Endodermal cell (in vitro differentiated cells): ENCODE measurements around the gene NUDCD2. TPM values are rescaled to one million over a fixed set of nuclear protein-coding genes. Genes with fewer than 3 reads are reported as not detected.

Experiments
- DNase-seq: peaks from one replicate; pipeline ENCODE4 v3.0.0-alpha.2; 2017
- H3K27ac ChIP-seq: 2 replicates; pipeline ENCODE4 v1.5.1; 2013; ENCODE audit warnings: mild to moderate bottlenecking, low read depth, low read length, moderate library complexity
- H3K27me3 ChIP-seq: 2 replicates; pipeline ENCODE4 v1.6.1; 2013; ENCODE audit warnings: mild to moderate bottlenecking, low read length, moderate library complexity; ENCODE audit not compliant: insufficient read depth, control insufficient read depth, poor library complexity, severe bottlenecking
- H3K36me3 ChIP-seq: 2 replicates; pipeline ENCODE4 v1.7.0; 2013; ENCODE audit warnings: mild to moderate bottlenecking, low read length, moderate library complexity; ENCODE audit not compliant: control insufficient read depth, insufficient read depth
- H3K4me1 ChIP-seq: one replicate; pipeline ENCODE4 v1.7.0; 2013; ENCODE audit warnings: low read length; ENCODE audit not compliant: control insufficient read depth, insufficient read depth
- H3K4me3 ChIP-seq: 2 replicates; pipeline ENCODE4 v1.5.1; 2013; ENCODE audit warnings: mild to moderate bottlenecking, low read length, moderate library complexity
- H3K9ac ChIP-seq: 2 replicates; pipeline ENCODE4 v1.6.1; 2013; ENCODE audit warnings: mild to moderate bottlenecking, low read length, moderate library complexity; ENCODE audit not compliant: poor library complexity, severe bottlenecking; ENCODE audit errors: extremely low read depth
- H3K9me3 ChIP-seq: 2 replicates; pipeline ENCODE4 v1.6.1; 2013; ENCODE audit warnings: mild to moderate bottlenecking, low read length, moderate library complexity; ENCODE audit not compliant: control insufficient read depth
- H3K27ac Mint-ChIP-seq: 2 replicates; pipeline ENCODE4 v1.8.0; 2020; ENCODE audit warnings: mixed read lengths
- H3K27me3 Mint-ChIP-seq: 2 replicates; pipeline ENCODE4 v1.8.0; 2021; ENCODE audit warnings: mild to moderate bottlenecking, mixed read lengths; ENCODE audit not compliant: insufficient read depth
- H3K36me3 Mint-ChIP-seq: 2 replicates; pipeline ENCODE4 v1.8.0; 2020; ENCODE audit warnings: low read depth, mixed read lengths
- H3K4me1 Mint-ChIP-seq: 2 replicates; pipeline ENCODE4 v1.8.0; 2020; ENCODE audit warnings: mixed read lengths
- H3K4me3 Mint-ChIP-seq: 2 replicates; pipeline ENCODE4 v1.8.0; 2020; ENCODE audit warnings: mild to moderate bottlenecking, moderate library complexity, mixed read lengths
- H3K9me3 Mint-ChIP-seq: 2 replicates; pipeline ENCODE4 v1.8.0; 2020; ENCODE audit warnings: mild to moderate bottlenecking, mixed read lengths
- WGBS, 2 experiments: methylation state at CpG; one replicate each; pipeline versions ENCODE4 v1.1.5 to v1.1.7; 2013; ENCODE audit warnings: missing lambda C conversion rate in 2 of 2, mixed read lengths in 1 of 2; ENCODE audit not compliant: insufficient coverage in 1 of 2, insufficient read length in 1 of 2; 5-methylcytosine and 5-hydroxymethylcytosine counted together
- total RNA-seq, 2 donors: library from RNA; stranded (reverse); fragmentation: NEBNext Ultra II Directional in 1 of 2; extraction: Animal tissue kit (Norgen Biotek cat#: 25700) in 1 of 2; gene quantifications; 2 replicates in 1 of 2; 3 replicates in 1 of 2; pipeline ENCODE4 v1.2.1, GENCODE V29; 2021
- TF ChIP-seq, protein P1 (sequence below): fragments of 200-600 bp; sonication (generic); conservative IDR thresholded peaks from 2 replicates; pipeline ENCODE4 v1.5.0; 2021; ENCODE audit warnings: antibody characterized with exemption, mild to moderate bottlenecking

The NUDCD2 gene
- total RNA-seq, 2 donors from 2014 or later, result 36.0 to 73.0 TPM

DNA sequence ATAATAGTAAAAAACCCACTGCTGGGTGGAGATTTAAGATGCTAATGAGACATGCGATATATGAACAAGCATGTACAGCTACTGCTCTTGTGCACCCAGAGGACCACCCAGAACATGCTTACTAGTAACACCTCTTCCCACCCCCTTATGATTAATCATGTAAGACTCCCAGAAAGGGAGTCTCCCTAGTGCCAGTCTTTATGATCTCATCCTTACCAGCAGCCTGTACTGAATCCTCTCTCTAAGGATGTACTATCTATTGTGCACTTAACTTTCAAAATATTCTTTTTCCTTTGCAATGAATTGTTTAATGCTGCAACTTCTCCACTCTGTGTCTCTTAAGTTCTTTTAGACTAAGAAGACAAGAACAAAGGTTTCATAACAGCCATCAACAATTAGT is 36.4 kb upstream of the NUDCD2 start:
- Mint-ChIP-seq H3K27me3 (no peaks in the 10 kb centered on the region), H3K9me3 (no peaks in the 10 kb centered on the region), H3K36me3 (peaks cover 14% of the 10 kb centered on the region), H3K4me1 (no peaks in the 10 kb centered on the region), H3K4me3 (no peak overlapping the region), H3K27ac (no peak overlapping the region)
- Histone ChIP-seq H3K9ac (no peak overlapping the region), H3K4me3 (no peak overlapping the region), H3K27me3 (no peaks in the 10 kb centered on the region), H3K27ac (no peak overlapping the region), H3K36me3 (peaks cover 8% of the 10 kb centered on the region), H3K4me1 (no peaks in the 10 kb centered on the region), H3K9me3 (no peaks in the 10 kb centered on the region)
- TF ChIP-seq, protein P1, sequence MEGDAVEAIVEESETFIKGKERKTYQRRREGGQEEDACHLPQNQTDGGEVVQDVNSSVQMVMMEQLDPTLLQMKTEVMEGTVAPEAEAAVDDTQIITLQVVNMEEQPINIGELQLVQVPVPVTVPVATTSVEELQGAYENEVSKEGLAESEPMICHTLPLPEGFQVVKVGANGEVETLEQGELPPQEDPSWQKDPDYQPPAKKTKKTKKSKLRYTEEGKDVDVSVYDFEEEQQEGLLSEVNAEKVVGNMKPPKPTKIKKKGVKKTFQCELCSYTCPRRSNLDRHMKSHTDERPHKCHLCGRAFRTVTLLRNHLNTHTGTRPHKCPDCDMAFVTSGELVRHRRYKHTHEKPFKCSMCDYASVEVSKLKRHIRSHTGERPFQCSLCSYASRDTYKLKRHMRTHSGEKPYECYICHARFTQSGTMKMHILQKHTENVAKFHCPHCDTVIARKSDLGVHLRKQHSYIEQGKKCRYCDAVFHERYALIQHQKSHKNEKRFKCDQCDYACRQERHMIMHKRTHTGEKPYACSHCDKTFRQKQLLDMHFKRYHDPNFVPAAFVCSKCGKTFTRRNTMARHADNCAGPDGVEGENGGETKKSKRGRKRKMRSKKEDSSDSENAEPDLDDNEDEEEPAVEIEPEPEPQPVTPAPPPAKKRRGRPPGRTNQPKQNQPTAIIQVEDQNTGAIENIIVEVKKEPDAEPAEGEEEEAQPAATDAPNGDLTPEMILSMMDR, result no peak
- DNase-seq, result no peak
- WGBS, 2 experiments, result 92% methylated on average over 1 of the region's 1 CpG; no CpG with 5 or more reads in 1 of the 2 experiments

DNA sequence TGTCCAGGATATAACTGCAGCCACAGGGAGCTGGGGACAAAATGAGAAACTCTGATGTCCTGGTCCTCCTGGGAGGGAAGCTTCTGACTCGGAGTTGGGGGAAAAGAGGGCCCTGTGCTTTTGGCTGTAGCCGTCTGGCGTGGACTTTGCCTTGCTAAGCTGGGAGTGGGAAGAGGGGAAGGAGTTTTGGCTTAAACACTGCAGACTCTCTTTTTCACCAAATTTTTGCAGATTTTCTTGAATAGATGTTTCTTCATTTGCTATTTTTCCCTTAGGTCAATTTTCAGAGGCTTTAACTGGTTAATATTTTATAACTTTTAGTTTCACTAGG is 29.8 kb upstream of the NUDCD2 start:
- Mint-ChIP-seq H3K9me3 (peaks cover 18% of the 10 kb centered on the region), H3K4me1 (no peaks in the 10 kb centered on the region), H3K27ac (peak overlapping the region; percentile 81), H3K4me3 (no peak overlapping the region), H3K36me3 (peaks cover 69% of the 10 kb centered on the region), H3K27me3 (no peaks in the 10 kb centered on the region)
- TF ChIP-seq, protein P1, result no peak
- DNase-seq, result no peak
- H3K4me3 ChIP-seq, result no peak overlapping the region
- H3K9ac ChIP-seq, result no peak overlapping the region
- no peak overlapping the region for H3K27ac ChIP-seq
- WGBS, 2 experiments, result 88% methylated on average over 1 to 3 of the region's 3 CpGs
- peaks cover 60% of the 10 kb centered on the region for H3K36me3 ChIP-seq
- H3K27me3 ChIP-seq, result no peaks in the 10 kb centered on the region
- H3K4me1 ChIP-seq, result no peaks in the 10 kb centered on the region
- H3K9me3 ChIP-seq, result peaks cover 22% of the 10 kb centered on the region

DNA sequence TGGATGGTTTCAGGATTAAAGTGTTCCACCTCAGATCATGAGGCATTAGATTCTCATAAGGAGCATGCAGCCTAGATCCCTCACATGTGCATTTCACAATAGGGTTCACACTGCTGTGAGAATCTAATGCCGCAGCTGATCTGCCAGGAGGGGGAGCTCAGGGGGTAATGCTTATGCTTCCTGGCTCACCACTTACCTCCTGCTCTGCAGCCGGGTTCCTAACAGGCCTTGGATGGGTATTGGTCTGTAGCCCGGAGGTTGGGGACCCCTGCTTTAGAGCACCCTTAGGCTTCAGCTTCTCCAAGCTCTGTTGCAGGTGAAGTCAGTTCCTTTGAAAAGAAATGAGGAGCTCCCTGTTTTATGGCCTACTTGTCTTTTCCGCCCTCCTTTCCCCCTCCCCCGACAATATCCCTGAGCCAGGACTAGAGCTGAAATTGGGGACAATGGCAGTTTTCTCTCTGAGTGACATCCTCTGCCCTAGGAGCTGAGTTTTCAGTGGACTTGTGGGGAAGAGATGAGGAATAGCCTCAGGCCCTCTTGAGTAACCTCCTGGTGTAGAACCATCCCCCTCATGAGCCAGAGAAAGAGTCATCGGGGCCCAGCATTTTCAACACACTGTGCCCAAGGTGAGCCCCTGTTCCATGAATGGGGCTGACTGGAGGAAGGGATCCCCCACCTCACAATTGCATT is 29.3 kb upstream of the NUDCD2 start:
- peak; percentile 75 for DNase-seq
- Histone ChIP-seq H3K27ac (no peak overlapping the region), H3K4me3 (no peak overlapping the region), H3K27me3 (no peaks in the 10 kb centered on the region), H3K36me3 (peaks cover 65% of the 10 kb centered on the region), H3K9me3 (peaks cover 22% of the 10 kb centered on the region), H3K4me1 (no peaks in the 10 kb centered on the region), H3K9ac (no peak overlapping the region)
- peaks cover 72% of the 10 kb centered on the region for H3K36me3 Mint-ChIP-seq
- H3K27ac Mint-ChIP-seq, result peak overlapping the region; percentile 81
- no peak overlapping the region for H3K4me3 Mint-ChIP-seq
- no peaks in the 10 kb centered on the region for H3K27me3 Mint-ChIP-seq
- H3K4me1 Mint-ChIP-seq, result no peaks in the 10 kb centered on the region
- WGBS, 2 experiments, result 63 to 90% methylated on average over 3 to 6 of the region's 6 CpGs
- peaks cover 18% of the 10 kb centered on the region for H3K9me3 Mint-ChIP-seq
- TF ChIP-seq, protein P1, result peak; percentile 61
